ENCODE measurements around the gene FBP1. TPM values are rescaled to one million over a fixed set of nuclear protein-coding genes. Genes with fewer than 3 reads are reported as not detected.
A peak's percentile ranks its signal among the peaks of the same experiment; 100 is the strongest.

The FBP1 gene
- total RNA-seq, 4 donors from 2014 or later = 21.3 to 55.7 (median 44.6) TPM

- H3K4me3 ChIP-seq = no peak overlapping the region
- intact Hi-C loops (cut with DNase I; ENCODE audit: low total_unique reads) (no loop called here), in situ Hi-C loops (cut with MboI; ENCODE audit: low pct_ligation_motif_present in 1 of 4, low pct_unique_long_range_greater_than_20kb in 1 of 4, low sequenced_read_pairs in 3 of 4) (no loop called here)
- WGBS, 2 donors (ENCODE audit: low coverage in 1 of 2) = 90 to 92% methylated on average over 5 to 6 of the region's 6 CpGs
- DNase-seq = no peak
- no peaks in the 10 kb centered on the region for H3K27me3 ChIP-seq
- TF ChIP-seq POLR2A (IDR thresholded peaks at IDR 0.05) = no peak
- TF ChIP-seq POLR2AphosphoS5 (IDR thresholded peaks at IDR 0.05) = no peak
- no peak for TF ChIP-seq EP300 (IDR thresholded peaks at IDR 0.05; ENCODE audit: low read depth)
- TF ChIP-seq, protein P1, sequence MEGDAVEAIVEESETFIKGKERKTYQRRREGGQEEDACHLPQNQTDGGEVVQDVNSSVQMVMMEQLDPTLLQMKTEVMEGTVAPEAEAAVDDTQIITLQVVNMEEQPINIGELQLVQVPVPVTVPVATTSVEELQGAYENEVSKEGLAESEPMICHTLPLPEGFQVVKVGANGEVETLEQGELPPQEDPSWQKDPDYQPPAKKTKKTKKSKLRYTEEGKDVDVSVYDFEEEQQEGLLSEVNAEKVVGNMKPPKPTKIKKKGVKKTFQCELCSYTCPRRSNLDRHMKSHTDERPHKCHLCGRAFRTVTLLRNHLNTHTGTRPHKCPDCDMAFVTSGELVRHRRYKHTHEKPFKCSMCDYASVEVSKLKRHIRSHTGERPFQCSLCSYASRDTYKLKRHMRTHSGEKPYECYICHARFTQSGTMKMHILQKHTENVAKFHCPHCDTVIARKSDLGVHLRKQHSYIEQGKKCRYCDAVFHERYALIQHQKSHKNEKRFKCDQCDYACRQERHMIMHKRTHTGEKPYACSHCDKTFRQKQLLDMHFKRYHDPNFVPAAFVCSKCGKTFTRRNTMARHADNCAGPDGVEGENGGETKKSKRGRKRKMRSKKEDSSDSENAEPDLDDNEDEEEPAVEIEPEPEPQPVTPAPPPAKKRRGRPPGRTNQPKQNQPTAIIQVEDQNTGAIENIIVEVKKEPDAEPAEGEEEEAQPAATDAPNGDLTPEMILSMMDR (IDR thresholded peaks at IDR 0.05) = no peak
- H3K4me1 ChIP-seq = no peaks in the 10 kb centered on the region
- H3K36me3 ChIP-seq = no peaks in the 10 kb centered on the region
- no peaks in the 10 kb centered on the region for H3K9me3 ChIP-seq
- no peak overlapping the region for H3K27ac ChIP-seq
These were observed 79.1 kb downstream of the FBP1 start for GRCh38 chr9:94560237-94560636.

- WGBS, 2 donors (ENCODE audit: low coverage in 1 of 2) = 81 to 91% methylated on average over 3 to 4 of the region's 4 CpGs
- H3K36me3 ChIP-seq = no peaks in the 10 kb centered on the region
- H3K9me3 ChIP-seq = no peaks in the 10 kb centered on the region
- H3K4me1 ChIP-seq = peaks cover 0 to 4% (median 1%) of the 10 kb centered on the region in 4 donors
- no peak overlapping the region for H3K27ac ChIP-seq
- TF ChIP-seq, protein P1 (IDR thresholded peaks at IDR 0.05) = no peak
- TF ChIP-seq EP300 (IDR thresholded peaks at IDR 0.05; ENCODE audit: low read depth) = no peak
- TF ChIP-seq POLR2AphosphoS5 (IDR thresholded peaks at IDR 0.05) = no peak
- no peak for TF ChIP-seq POLR2A (IDR thresholded peaks at IDR 0.05)
- in situ Hi-C loops (cut with MboI; ENCODE audit: low pct_ligation_motif_present in 1 of 4, low pct_unique_long_range_greater_than_20kb in 1 of 4, low sequenced_read_pairs in 3 of 4) = no loop called here
- no peaks in the 10 kb centered on the region for H3K27me3 ChIP-seq
- no peak for DNase-seq
- H3K4me3 ChIP-seq = no peak overlapping the region
- intact Hi-C loops (cut with DNase I; ENCODE audit: low total_unique reads) = no loop called here
These were observed 81.9 kb downstream of the FBP1 start for GRCh38 chr9:94557376-94557775.

- 66 to 88% methylated on average over 13 to 40 of the region's 40 CpGs for WGBS, 2 donors (ENCODE audit: low coverage in 1 of 2)
- intact Hi-C loops (cut with DNase I; ENCODE audit: low total_unique reads) (no loop called here), in situ Hi-C loops (cut with MboI; ENCODE audit: low pct_ligation_motif_present in 1 of 4, low pct_unique_long_range_greater_than_20kb in 1 of 4, low sequenced_read_pairs in 3 of 4) (no loop called here)
- peak; percentile 84 for DNase-seq
- Histone ChIP-seq H3K27me3 (no peaks in the 10 kb centered on the region), H3K27ac (peak within 1 kb of the TSS; percentile 81 to 86 (median 82)), H3K4me3 (peak within 1 kb of the TSS in 3 of 4 donors; percentile 32 to 51 (median 38)), H3K9me3 (no peaks in the 10 kb centered on the region), H3K4me1 (peaks cover 0 to 4% (median 1%) of the 10 kb centered on the region in 4 donors), H3K36me3 (no peaks in the 10 kb centered on the region)
- TF ChIP-seq, protein P1 (IDR thresholded peaks at IDR 0.05) = peak; percentile 35 to 98 (median 54)
- TF ChIP-seq POLR2A (IDR thresholded peaks at IDR 0.05) (peak; percentile 55), POLR2AphosphoS5 (IDR thresholded peaks at IDR 0.05) (peak in 2 of 3 donors; percentile 39 to 70), EP300 (IDR thresholded peaks at IDR 0.05; ENCODE audit: low read depth) (no peak)
These were observed 84.6 kb downstream of the FBP1 start, which contains the start of gene PCAT7 for GRCh38 chr9:94554439-94555331. Gene PCAT7 (plus strand): TSS chr9:94555083.

DNA sequence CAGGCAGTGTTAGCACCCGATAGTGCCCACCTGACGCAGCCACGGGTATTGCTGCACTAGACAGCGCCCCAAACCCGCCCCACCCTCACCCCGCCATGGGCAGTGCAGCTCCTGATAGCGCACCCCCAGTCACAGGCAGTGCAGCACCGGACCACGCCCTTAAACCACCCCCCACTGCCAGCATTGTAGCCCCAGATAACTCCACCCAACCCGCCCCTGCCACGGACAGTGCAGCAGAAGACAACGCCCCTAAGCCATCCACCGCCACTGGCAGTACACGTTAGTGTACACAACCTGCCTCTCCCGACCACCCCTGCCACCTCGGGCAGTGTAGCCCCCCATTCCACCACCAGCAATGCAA is 85.3 kb downstream of the FBP1 start:
- H3K27ac ChIP-seq = peak overlapping the region; percentile 81 to 86 (median 82)
- H3K36me3 ChIP-seq = no peaks in the 10 kb centered on the region
- peaks cover 0 to 4% (median 1%) of the 10 kb centered on the region in 4 donors for H3K4me1 ChIP-seq
- DNase-seq = peak; percentile 69
- peak overlapping the region in 3 of 4 donors; percentile 32 to 51 (median 38) for H3K4me3 ChIP-seq
- no peaks in the 10 kb centered on the region for H3K27me3 ChIP-seq
- intact Hi-C loops (cut with DNase I; ENCODE audit: low total_unique reads) = no loop called here
- in situ Hi-C loops (cut with MboI; ENCODE audit: low pct_ligation_motif_present in 1 of 4, low pct_unique_long_range_greater_than_20kb in 1 of 4, low sequenced_read_pairs in 3 of 4) = no loop called here
- WGBS, 2 donors (ENCODE audit: low coverage in 1 of 2) = 51% methylated on average over 15 of the region's 16 CpGs; no CpG with 5 or more reads in 1 of the 2 donors
- H3K9me3 ChIP-seq = no peaks in the 10 kb centered on the region
- no peak for TF ChIP-seq POLR2AphosphoS5 (IDR thresholded peaks at IDR 0.05)
- TF ChIP-seq EP300 (IDR thresholded peaks at IDR 0.05; ENCODE audit: low read depth) = no peak
- TF ChIP-seq POLR2A (IDR thresholded peaks at IDR 0.05) = no peak
- TF ChIP-seq, protein P1 (IDR thresholded peaks at IDR 0.05) = no peak
